Smooth muscle cell of the brain vasculature (primary cell): ENCODE measurements around the gene ZHX3.
"Not testable (repeated sequence)": the region's sequence is repeated elsewhere in the genome, so short reads cannot be mapped to it uniquely, and the experiment has no call there.

Experiments
- DNase-seq: peaks from one replicate; pipeline ENCODE4 v3.0.0-alpha.2; 2012; ENCODE audit warnings: low read depth, low spot score

Gene ZHX3

GRCh38 chr20:41135187-41135887 lies 182.2 kb downstream of the ZHX3 start:
- no peak for DNase-seq

- no peak for DNase-seq
Measured at GRCh38 chr20:41134362-41135186, 183.0 kb downstream of the ZHX3 start.

- no peak for DNase-seq
Measured at GRCh38 chr20:41133709-41134361, 183.7 kb downstream of the ZHX3 start.

GRCh38 chr20:41132388-41132775 lies 185.1 kb downstream of the ZHX3 start:
- DNase-seq: not testable (repeated sequence)

- no peak for DNase-seq
Measured at GRCh38 chr20:41131594-41132387, 185.7 kb downstream of the ZHX3 start.
